Common myeloid progenitor, CD34-positive (primary cell): ENCODE results near the gene SEMA3C.

Experiments
- CTCF ChIA-PET: fragments of 350-600 bp; sonication (Branson Sonifier 250); formaldehyde crosslinking; loops from one replicate; lab custom pipeline; 2021; ENCODE audit warnings: antibody characterized with exemption; lab: Charles Lee
- POLR2A ChIA-PET: fragments of 350-600 bp; sonication (Branson Sonifier 250); formaldehyde crosslinking; loops from one replicate; lab custom pipeline; 2021; ENCODE audit warnings: antibody characterized with exemption; lab: Charles Lee
- DNase-seq, 3 donors: peaks; one replicate each; pipeline versions ENCODE4 v3.0.0 to v3.0.0-alpha.2; 2013
- H3K27ac ChIP-seq, 2 experiments: 1 replicate in 1 of 2; 2 replicates in 1 of 2; pipeline ENCODE4 v1.7.0; 2013; ENCODE audit warnings: inconsistent platforms in 2 of 2, low read length in 2 of 2, mild to moderate bottlenecking in 2 of 2, low read depth in 1 of 2, moderate library complexity in 1 of 2; ENCODE audit not compliant: severe bottlenecking in 2 of 2, insufficient read depth in 1 of 2, poor library complexity in 1 of 2
- H3K27me3 ChIP-seq, 5 experiments: replicated peaks in 2 of 5; 1 replicate in 3 of 5; 2 replicates in 2 of 5; pipeline versions ENCODE4 v1.6.1 to v1.7.0; 2013; ENCODE audit warnings: low read length in 4 of 5, mild to moderate bottlenecking in 2 of 5, moderate library complexity in 2 of 5, inconsistent platforms in 1 of 5; ENCODE audit not compliant: insufficient read depth in 5 of 5, control insufficient read depth in 4 of 5
- H3K36me3 ChIP-seq, 4 experiments: 1 replicate in 2 of 4; 2 replicates in 2 of 4; pipeline versions ENCODE4 v1.6.1 to v1.7.0; 2013; ENCODE audit warnings: low read length in 3 of 4, control low read depth in 1 of 4, mild to moderate bottlenecking in 1 of 4; ENCODE audit not compliant: control insufficient read depth in 4 of 4, insufficient read depth in 4 of 4
- H3K4me1 ChIP-seq, 4 experiments: 1 replicate in 3 of 4; 2 replicates in 1 of 4; pipeline versions ENCODE4 v1.6.1 to v1.7.1; 2013; ENCODE audit warnings: low read length in 3 of 4, mild to moderate bottlenecking in 3 of 4, control low read depth in 1 of 4, inconsistent platforms in 1 of 4, moderate library complexity in 1 of 4; ENCODE audit not compliant: control insufficient read depth in 4 of 4, insufficient read depth in 4 of 4; ENCODE audit errors: control extremely low read depth in 1 of 4
- H3K4me3 ChIP-seq, 7 experiments: 1 replicate in 4 of 7; 2 replicates in 3 of 7; pipeline versions ENCODE4 v1.5.1 to v1.7.0; 2013; ENCODE audit warnings: mild to moderate bottlenecking in 7 of 7, low read length in 6 of 7, moderate library complexity in 6 of 7, inconsistent platforms in 2 of 7, low read depth in 2 of 7, control low read depth in 1 of 7; ENCODE audit not compliant: insufficient read depth in 4 of 7, control insufficient read depth in 1 of 7; ENCODE audit errors: extremely low read depth in 1 of 7
- H3K9me3 ChIP-seq, 5 experiments: 1 replicate in 4 of 5; 2 replicates in 1 of 5; pipeline versions ENCODE4 v1.6.1 to v1.7.1; 2013; ENCODE audit warnings: low read length in 4 of 5, mild to moderate bottlenecking in 2 of 5, inconsistent platforms in 1 of 5, low read depth in 1 of 5, moderate library complexity in 1 of 5; ENCODE audit not compliant: control insufficient read depth in 4 of 5, insufficient read depth in 2 of 5; ENCODE audit errors: control extremely low read depth in 1 of 5
- WGBS: methylation state at CpG from one replicate; pipeline ENCODE4 v1.1.5; 2013; ENCODE audit not compliant: insufficient coverage; 5-methylcytosine and 5-hydroxymethylcytosine counted together

Gene SEMA3C

DNA sequence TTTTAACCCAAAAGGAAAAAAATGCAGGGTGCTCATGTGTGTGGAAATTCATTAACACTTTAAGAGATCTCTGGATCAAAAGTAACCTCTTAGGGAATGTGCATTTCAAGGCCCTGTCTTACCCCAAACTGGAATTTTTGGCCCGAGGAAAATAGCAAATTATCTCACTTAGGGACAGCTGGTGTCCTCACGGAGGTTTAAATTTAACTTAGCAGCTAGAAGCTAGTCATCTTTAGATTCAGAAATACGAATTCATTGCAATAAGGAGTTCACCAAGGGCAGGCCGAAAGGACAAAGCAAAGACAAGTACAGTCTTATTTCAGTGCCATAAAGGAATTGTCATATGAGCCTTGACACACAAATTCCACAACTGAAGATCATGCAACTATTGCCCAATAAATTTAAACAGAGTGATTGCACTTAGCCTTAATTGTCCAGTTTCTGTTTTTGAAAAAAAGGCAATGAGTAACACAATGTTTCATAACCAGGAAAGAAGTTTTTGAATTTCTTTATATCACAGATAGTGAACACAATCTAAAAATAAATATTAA lies 22.4 kb upstream of the SEMA3C start:
- no peak for DNase-seq
- POLR2A ChIA-PET, result interaction anchor here (0.6 kb wide), 1 partner anchor 13 kb away, joined by 3 read pairs; no protein-coding TSS in a partner anchor
- Histone ChIP-seq H3K27me3 (no peaks in the 10 kb centered on the region), H3K36me3 (no peaks in the 10 kb centered on the region), H3K9me3 (no peaks in the 10 kb centered on the region), H3K27ac (no peak overlapping the region), H3K4me1 (peaks cover 0 to 8% (median 3%) of the 10 kb centered on the region in 4 experiments), H3K4me3 (no peak overlapping the region)
- WGBS, result 100% methylated on average over 4 of the region's 4 CpGs
- CTCF ChIA-PET, result interaction anchor here (1.0 to 1.5 kb wide), 2 partner anchors 11 to 19 kb away, joined by 3 to 4 read pairs; no protein-coding TSS in a partner anchor

DNA sequence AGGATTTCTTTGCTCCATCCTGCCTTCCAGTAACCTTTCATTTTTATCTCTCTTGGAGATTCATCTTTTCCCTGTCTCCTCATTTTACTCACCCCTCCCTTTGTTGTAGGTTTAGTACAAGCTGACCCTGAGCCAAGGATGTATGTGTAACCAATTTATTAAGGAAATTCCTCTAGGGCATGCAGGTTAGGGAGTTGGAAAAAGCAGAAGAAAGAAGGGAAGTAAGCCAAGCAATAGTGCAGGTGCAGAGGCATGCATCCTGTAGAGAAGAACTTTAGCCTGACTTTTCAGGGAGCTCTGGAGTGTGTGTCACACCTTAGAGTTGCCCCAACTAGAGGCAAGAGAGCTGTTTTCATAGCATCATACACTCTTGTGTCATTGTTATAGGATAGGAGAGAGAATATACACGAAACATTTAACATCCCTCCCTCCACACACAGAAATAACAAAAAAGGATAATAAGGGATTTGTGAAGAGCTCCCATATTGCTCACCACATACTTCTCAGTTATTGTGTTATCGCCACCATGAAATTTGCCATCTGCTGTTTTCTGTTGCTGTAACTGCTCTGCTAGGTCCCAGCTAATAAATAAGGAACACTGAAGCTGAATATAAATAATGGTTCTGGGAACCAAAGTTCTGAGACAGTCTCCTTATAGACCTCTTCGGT lies 21.8 kb upstream of the SEMA3C start:
- DNase-seq, result no peak
- POLR2A ChIA-PET, result interaction anchor here (0.6 kb wide), 1 partner anchor 12 kb away, joined by 3 read pairs; no protein-coding TSS in a partner anchor
- Histone ChIP-seq H3K4me1 (peaks cover 0 to 8% (median 3%) of the 10 kb centered on the region in 4 experiments), H3K36me3 (no peaks in the 10 kb centered on the region), H3K4me3 (no peak overlapping the region), H3K27ac (no peak overlapping the region), H3K27me3 (no peaks in the 10 kb centered on the region), H3K9me3 (no peaks in the 10 kb centered on the region)
- 94% methylated on average over 2 of the region's 3 CpGs for WGBS
- CTCF ChIA-PET, result interaction anchor here (1.0 to 1.5 kb wide), 2 partner anchors 10 to 18 kb away, joined by 3 to 4 read pairs; no protein-coding TSS in a partner anchor

GRCh38 chr7:80937336-80937735 lies 18.5 kb upstream of the SEMA3C start:
- H3K27ac ChIP-seq, result no peak overlapping the region
- H3K36me3 ChIP-seq, result no peaks in the 10 kb centered on the region
- no peak for DNase-seq
- CTCF ChIA-PET, result interaction anchor here (1.5 kb wide), 1 partner anchor 13 kb away, joined by 3 read pairs; no protein-coding TSS in a partner anchor
- WGBS, result no CpG with 5 or more reads among the region's 3 CpGs
- POLR2A ChIA-PET, result interaction anchor here (0.6 kb wide), 1 partner anchor 18 kb away, joined by 3 read pairs; the partner anchor contains the start of gene SEMA3C
- H3K27me3 ChIP-seq, result no peaks in the 10 kb centered on the region
- no peak overlapping the region for H3K4me3 ChIP-seq
- H3K4me1 ChIP-seq, result peaks cover 0 to 13% (median 6%) of the 10 kb centered on the region in 4 experiments
- no peaks in the 10 kb centered on the region for H3K9me3 ChIP-seq

DNA sequence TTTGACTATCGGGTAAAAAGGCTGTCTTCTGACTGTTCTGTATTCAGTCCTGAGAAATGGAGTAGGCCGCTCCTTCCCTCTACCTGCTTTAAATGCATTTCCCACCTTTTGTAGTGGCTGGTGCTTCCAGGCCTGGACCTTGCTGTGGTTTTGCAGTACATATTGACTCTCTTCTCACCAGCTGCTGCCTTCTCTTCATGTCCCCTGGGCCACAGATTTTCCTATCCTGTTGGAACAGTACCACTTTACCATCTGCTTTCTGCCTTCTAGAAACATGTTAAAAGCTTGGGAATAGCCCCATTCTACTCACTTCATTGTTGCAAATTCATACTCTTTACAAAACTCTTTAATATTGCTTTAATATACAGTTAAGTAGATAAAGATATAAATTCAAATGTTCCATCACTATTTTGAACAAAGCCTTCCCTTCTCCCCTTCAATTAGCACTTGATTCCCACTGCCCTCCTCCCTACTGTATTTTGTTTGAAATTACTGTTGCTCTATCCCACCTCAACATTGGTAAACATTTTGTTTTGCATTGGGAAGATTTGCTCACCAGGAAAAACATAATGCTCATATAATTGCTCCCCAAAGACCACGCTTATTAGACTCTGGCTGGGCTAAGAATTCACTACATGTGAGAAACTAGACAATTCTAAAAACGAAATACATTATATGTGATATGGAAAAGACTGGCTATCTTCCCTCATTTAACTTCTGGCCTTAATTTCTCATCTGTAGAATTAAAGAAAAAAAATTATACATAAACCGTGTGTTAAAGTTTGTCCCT lies 17.3 kb upstream of the SEMA3C start:
- CTCF ChIA-PET, result no interaction called here
- no peaks in the 10 kb centered on the region for H3K9me3 ChIP-seq
- 100% methylated on average over 2 of the region's 5 CpGs for WGBS
- no peaks in the 10 kb centered on the region for H3K36me3 ChIP-seq
- H3K4me3 ChIP-seq, result no peak overlapping the region
- DNase-seq, result no peak
- POLR2A ChIA-PET, result interaction anchor here (0.6 kb wide), 1 partner anchor 17 kb away, joined by 3 read pairs; the partner anchor contains the start of gene SEMA3C
- no peaks in the 10 kb centered on the region for H3K27me3 ChIP-seq
- peaks cover 0 to 10% (median 1%) of the 10 kb centered on the region in 4 experiments for H3K4me1 ChIP-seq
- H3K27ac ChIP-seq, result no peak overlapping the region

DNA sequence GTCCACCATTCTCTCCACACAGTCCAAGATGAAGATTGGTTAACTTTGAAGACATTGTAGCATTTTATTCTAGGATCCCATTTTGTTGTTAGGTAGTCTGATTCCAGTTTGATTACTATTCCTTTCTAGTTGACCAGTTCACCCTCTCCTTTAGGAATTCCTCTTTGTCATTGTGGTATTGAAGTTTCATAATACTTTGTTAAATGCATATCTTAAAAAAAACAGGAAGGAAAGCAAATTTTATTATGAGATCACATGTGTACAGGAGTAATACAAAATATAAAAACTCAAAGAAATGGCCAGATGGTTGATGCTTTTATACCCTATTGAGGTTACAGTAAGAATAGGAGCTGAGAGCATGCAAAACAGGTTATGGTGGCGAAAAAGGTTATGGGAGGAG lies 15.5 kb upstream of the SEMA3C start:
- Histone ChIP-seq H3K9me3 (no peaks in the 10 kb centered on the region), H3K27ac (no peak overlapping the region), H3K4me3 (no peak overlapping the region), H3K36me3 (no peaks in the 10 kb centered on the region), H3K4me1 (peaks cover 0 to 10% (median 1%) of the 10 kb centered on the region in 4 experiments), H3K27me3 (no peaks in the 10 kb centered on the region)
- DNase-seq, result peak in 2 of 3 donors; percentile 40 to 50
- POLR2A ChIA-PET, result no interaction called here
- 88% methylated on average over 1 of the region's 1 CpG for WGBS
- CTCF ChIA-PET, result interaction anchor here (0.8 kb wide), 1 partner anchor 536 kb away, joined by 3 read pairs; no protein-coding TSS in a partner anchor

GRCh38 chr7:80932536-80932935 lies 13.7 kb upstream of the SEMA3C start:
- no peak overlapping the region for H3K27ac ChIP-seq
- DNase-seq, result no peak
- H3K36me3 ChIP-seq, result no peaks in the 10 kb centered on the region
- peaks cover 0 to 10% (median 1%) of the 10 kb centered on the region in 4 experiments for H3K4me1 ChIP-seq
- CTCF ChIA-PET, result no interaction called here
- no peak overlapping the region for H3K4me3 ChIP-seq
- POLR2A ChIA-PET, result no interaction called here
- H3K27me3 ChIP-seq, result no peaks in the 10 kb centered on the region
- H3K9me3 ChIP-seq, result no peaks in the 10 kb centered on the region
